Chondrocyte (in vitro differentiated cells): Measurements from ENCODE around the gene ADRB2. TPM values are rescaled to one million over a fixed set of nuclear protein-coding genes. Genes with fewer than 3 reads are reported as not detected.

Source experiments
- DNase-seq: peaks from one replicate; pipeline ENCODE4 v3.0.0; 2021; ENCODE audit warnings: mixed read lengths, low spot score
- H3K27ac Mint-ChIP-seq: one replicate; pipeline ENCODE4 v1.8.0; 2021; ENCODE audit warnings: mild to moderate bottlenecking, moderate library complexity, mixed read lengths; ENCODE audit not compliant: unreplicated experiment
- H3K27me3 Mint-ChIP-seq: 2 replicates; pipeline ENCODE4 v1.8.0; 2021; ENCODE audit warnings: low read depth, mixed read lengths
- H3K36me3 Mint-ChIP-seq: 2 replicates; pipeline ENCODE4 v1.8.0; 2021; ENCODE audit warnings: low read depth, mixed read lengths
- H3K4me1 Mint-ChIP-seq: 2 replicates; pipeline ENCODE4 v1.8.0; 2021; ENCODE audit warnings: low read depth, mild to moderate bottlenecking, mixed read lengths
- H3K4me3 Mint-ChIP-seq: one replicate; pipeline ENCODE4 v1.8.0; 2021; ENCODE audit warnings: mild to moderate bottlenecking, moderate library complexity, mixed read lengths; ENCODE audit not compliant: unreplicated experiment
- H3K9me3 Mint-ChIP-seq: 2 replicates; pipeline ENCODE4 v1.8.0; 2021; ENCODE audit warnings: low read depth, mixed read lengths
- total RNA-seq: library from RNA; stranded (reverse); gene quantifications from 3 replicates; pipeline ENCODE4 v1.2.1, GENCODE V29; 2021
- TF ChIP-seq, protein P1 (sequence below): fragments of 200-600 bp; sonication (generic); IDR thresholded peaks from 2 replicates; pipeline ENCODE4 v1.5.0; 2021; ENCODE audit warnings: antibody characterized with exemption, mild to moderate bottlenecking, moderate library complexity

The ADRB2 gene
- total RNA-seq, 1 donor from 2014 or later: 0.40 TPM

DNA sequence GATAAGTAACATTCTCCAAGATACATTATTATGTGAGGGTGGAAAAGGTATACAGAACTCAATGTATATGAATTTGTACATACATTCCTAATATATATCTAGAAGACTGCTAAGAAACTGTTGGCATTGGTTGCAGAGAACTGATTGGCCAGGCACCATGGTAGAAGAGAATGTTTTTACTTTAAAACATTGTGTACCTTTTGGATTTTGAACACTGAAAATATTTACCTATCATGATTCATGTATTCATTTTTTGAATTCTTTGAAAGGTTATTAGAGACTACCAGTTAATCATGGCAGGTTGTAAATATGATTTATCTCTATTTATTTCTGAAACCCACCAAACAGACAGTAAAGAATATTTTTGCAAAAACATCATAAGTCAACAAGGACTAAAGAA lies 41.2 kb upstream of the ADRB2 start:
- Mint-ChIP-seq H3K27me3 (peaks cover 2% of the 10 kb centered on the region), H3K4me3 (no peak overlapping the region), H3K27ac (no peak overlapping the region), H3K36me3 (no peaks in the 10 kb centered on the region), H3K4me1 (no peaks in the 10 kb centered on the region), H3K9me3 (no peaks in the 10 kb centered on the region)
- DNase-seq: no peak
- TF ChIP-seq, protein P1, sequence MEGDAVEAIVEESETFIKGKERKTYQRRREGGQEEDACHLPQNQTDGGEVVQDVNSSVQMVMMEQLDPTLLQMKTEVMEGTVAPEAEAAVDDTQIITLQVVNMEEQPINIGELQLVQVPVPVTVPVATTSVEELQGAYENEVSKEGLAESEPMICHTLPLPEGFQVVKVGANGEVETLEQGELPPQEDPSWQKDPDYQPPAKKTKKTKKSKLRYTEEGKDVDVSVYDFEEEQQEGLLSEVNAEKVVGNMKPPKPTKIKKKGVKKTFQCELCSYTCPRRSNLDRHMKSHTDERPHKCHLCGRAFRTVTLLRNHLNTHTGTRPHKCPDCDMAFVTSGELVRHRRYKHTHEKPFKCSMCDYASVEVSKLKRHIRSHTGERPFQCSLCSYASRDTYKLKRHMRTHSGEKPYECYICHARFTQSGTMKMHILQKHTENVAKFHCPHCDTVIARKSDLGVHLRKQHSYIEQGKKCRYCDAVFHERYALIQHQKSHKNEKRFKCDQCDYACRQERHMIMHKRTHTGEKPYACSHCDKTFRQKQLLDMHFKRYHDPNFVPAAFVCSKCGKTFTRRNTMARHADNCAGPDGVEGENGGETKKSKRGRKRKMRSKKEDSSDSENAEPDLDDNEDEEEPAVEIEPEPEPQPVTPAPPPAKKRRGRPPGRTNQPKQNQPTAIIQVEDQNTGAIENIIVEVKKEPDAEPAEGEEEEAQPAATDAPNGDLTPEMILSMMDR: no peak

DNA sequence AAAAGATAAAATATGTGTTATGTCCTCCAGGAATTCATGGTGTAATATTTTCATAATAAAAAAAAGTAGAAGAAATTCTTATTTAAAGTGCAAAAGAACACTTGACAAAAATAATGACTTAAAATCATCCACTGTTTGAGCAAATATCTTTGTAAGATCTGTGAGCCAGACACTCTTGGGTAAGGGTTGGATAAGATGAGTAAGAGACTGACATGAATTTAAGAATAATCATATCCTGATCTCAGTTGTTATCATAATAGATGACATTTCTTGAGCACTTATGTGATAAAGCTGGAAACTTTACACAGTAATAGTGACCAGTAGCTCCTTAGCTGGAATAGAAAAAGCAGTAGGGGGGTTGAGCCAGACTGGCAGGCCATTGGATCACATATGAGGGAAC lies 40.0 kb upstream of the ADRB2 start:
- Mint-ChIP-seq H3K4me3 (no peak overlapping the region), H3K4me1 (no peaks in the 10 kb centered on the region), H3K36me3 (no peaks in the 10 kb centered on the region), H3K27ac (no peak overlapping the region), H3K27me3 (peaks cover 2% of the 10 kb centered on the region), H3K9me3 (no peaks in the 10 kb centered on the region)
- TF ChIP-seq, protein P1: no peak
- DNase-seq: no peak

DNA sequence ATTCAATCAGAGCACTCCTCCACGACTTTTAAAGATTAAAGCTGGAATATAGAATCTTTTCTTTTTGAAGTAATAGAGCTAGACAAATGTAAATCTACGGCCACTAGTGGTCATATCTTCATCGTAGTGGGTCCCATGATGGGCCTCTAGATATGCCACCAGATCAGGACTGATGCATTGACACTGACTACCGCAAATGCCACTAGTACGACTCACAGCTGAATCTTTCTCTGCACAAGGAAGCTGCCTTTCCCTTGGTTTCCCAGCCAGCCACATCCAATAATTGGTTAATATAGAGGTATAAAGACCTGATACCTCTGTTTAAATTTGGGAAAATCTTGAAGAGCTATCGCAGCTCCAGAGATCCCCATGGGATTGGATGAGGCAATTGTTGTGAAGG lies 37.8 kb upstream of the ADRB2 start:
- no peaks in the 10 kb centered on the region for H3K9me3 Mint-ChIP-seq
- no peaks in the 10 kb centered on the region for H3K4me1 Mint-ChIP-seq
- peaks cover 2% of the 10 kb centered on the region for H3K27me3 Mint-ChIP-seq
- no peaks in the 10 kb centered on the region for H3K36me3 Mint-ChIP-seq
- no peak overlapping the region for H3K27ac Mint-ChIP-seq
- H3K4me3 Mint-ChIP-seq: no peak overlapping the region
- TF ChIP-seq, protein P1: no peak
- no peak for DNase-seq

DNA sequence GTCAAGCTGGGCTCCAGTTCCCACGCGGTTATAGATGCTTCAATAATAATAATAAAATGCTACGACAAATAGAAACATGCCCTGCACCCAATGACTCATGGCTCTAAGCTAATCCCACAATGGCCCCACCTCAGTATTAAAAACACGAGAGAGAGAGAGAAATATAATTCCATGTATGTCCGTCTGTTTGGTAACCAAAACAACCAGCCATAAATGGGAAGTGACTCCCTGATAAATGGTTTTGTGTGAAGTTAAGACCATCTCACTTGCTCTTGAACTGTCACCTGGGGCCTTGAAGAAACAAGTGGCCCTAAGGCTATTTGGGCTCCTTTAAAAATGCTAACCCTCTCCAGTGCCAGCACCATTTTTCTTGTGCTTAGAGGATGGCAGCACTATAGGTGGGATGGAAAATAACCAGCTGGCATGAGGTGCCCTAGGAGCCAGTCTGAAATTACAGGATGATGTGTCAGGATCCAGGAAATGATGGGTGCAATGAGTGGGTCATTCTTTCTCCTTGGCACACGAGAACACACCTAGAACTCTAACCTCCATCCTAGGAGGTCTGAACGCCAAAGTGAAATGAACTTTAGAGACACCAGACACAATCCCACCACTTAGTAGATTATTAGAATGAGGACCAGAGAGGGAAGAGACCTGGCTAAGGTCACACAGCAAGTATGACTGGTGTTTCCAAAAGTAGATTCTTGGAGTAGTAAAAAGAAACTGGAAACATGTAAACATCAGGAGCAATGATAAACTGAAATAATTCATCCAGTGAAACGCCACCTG lies 35.7 kb upstream of the ADRB2 start:
- TF ChIP-seq, protein P1: no peak
- H3K36me3 Mint-ChIP-seq: no peaks in the 10 kb centered on the region
- no peaks in the 10 kb centered on the region for H3K9me3 Mint-ChIP-seq
- no peaks in the 10 kb centered on the region for H3K27me3 Mint-ChIP-seq
- DNase-seq: no peak
- H3K4me1 Mint-ChIP-seq: peaks cover 6% of the 10 kb centered on the region
- no peak overlapping the region for H3K27ac Mint-ChIP-seq
- H3K4me3 Mint-ChIP-seq: no peak overlapping the region

DNA sequence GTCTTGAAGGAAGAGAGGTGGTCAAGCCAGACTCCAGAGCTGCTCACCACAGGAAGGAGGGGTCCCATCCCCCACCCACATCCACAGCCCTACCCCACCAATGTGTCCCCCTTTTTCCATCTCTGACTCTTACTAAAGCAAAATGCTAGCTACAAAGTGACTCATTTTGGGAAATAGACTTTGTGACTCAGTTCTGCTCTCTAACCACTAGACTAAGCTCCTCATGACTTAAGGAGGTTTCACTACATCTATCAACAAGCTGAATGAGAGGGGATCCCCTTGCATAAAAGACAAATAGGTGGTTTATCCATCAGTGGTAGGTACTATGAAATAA lies 35.1 kb upstream of the ADRB2 start:
- Mint-ChIP-seq H3K36me3 (no peaks in the 10 kb centered on the region), H3K9me3 (no peaks in the 10 kb centered on the region), H3K27me3 (no peaks in the 10 kb centered on the region), H3K27ac (no peak overlapping the region), H3K4me1 (peaks cover 6% of the 10 kb centered on the region), H3K4me3 (no peak overlapping the region)
- DNase-seq: no peak
- TF ChIP-seq, protein P1: no peak
